ENCODE results near the gene FAM89A.

DNA sequence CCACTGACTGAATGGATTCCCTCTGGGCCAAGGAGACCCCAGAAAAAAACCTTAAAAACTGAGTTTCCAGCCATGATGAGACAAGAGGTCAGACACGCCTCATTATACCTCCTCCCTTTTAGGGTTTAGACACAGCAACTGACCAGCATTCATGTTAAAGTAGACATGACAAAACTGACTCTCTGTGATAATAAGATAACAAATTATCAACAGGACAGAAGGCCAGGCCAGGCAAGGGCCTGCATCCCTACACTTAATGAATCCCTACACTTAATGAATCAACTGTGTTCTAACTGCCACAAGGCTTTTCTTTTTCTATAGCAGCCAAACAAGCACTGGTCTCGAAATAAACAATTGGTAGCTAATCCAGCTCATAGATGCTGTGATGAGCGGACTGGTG lies 33.3 kb upstream of the FAM89A start:
- TF ChIP-seq, protein P1, sequence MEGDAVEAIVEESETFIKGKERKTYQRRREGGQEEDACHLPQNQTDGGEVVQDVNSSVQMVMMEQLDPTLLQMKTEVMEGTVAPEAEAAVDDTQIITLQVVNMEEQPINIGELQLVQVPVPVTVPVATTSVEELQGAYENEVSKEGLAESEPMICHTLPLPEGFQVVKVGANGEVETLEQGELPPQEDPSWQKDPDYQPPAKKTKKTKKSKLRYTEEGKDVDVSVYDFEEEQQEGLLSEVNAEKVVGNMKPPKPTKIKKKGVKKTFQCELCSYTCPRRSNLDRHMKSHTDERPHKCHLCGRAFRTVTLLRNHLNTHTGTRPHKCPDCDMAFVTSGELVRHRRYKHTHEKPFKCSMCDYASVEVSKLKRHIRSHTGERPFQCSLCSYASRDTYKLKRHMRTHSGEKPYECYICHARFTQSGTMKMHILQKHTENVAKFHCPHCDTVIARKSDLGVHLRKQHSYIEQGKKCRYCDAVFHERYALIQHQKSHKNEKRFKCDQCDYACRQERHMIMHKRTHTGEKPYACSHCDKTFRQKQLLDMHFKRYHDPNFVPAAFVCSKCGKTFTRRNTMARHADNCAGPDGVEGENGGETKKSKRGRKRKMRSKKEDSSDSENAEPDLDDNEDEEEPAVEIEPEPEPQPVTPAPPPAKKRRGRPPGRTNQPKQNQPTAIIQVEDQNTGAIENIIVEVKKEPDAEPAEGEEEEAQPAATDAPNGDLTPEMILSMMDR (IDR thresholded peaks at IDR 0.05), result no peak
- no peak for TF ChIP-seq POLR2A (IDR thresholded peaks at IDR 0.05)

Data from breast epithelium (tissue), 3 donors.